ENCODE data around the gene IPO5.
A peak's percentile ranks its signal among the peaks of the same experiment; 100 is the strongest.
"Not testable (repeated sequence)": the region's sequence is repeated elsewhere in the genome, so short reads cannot be mapped to it uniquely, and the experiment has no call there.

The IPO5 gene

DNA sequence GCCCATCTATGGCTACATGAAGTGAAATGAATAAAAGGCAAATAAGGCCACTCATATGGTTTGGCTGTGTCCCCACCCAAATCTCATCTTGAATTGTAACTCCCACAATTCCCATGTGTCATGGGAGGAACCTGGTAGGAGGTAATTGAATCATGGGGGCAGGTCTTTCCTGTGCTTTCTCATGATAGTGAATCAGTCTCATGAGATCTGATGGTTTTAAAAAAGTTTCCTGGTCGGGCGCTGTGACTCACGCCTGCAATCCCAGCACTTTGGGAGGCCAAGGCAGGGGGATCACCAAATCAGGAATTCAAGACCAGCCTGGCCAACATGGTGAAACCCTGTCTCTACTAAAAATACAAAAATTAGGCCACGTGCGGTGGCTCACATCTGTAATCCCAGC, 4.2 kb upstream of the IPO5 start:
- DNase-seq (ENCODE audit: low read depth in 2 of 2) = not testable (repeated sequence)

DNA sequence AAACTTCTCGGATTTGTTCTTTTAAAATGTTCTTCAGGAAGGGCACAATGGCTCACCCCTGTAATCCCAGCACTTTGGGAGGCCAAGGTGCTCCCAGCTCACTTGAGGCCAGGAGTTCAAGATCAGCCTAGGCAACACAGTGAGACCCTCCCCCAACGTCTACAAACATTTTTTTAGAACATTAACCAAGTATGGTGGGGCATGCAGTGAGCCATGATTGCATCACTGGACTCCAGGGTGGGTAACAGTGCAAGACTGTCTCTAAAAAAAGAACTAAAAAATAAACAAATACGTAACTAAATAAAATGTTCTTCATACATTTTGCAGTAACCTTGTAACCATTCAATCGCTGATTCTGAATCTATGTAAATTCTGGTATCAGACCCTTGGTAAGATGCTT, 2.1 kb upstream of the IPO5 start:
- no peak for DNase-seq (ENCODE audit: low read depth in 2 of 2)

DNA sequence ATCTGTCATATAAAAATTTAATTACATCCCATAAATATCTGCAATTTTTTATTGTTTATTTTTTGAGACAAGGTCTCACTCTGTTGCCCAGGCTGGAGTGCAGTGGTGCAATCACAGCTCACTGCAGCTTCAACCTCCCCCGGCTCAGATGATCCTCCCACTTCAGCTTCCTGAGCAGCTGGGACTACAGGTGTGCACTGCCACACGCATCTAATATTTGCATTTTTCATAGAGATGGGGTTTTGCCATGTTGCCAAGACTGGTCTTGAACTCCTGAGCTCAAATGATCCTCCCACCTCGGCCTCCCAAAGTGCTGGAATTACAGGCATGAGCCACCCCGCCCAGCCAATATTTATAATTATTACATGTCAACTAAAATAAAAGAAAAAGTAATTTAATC, 644 bp upstream of the IPO5 start:
- DNase-seq (ENCODE audit: low read depth in 2 of 2) = not testable (repeated sequence)

DNA sequence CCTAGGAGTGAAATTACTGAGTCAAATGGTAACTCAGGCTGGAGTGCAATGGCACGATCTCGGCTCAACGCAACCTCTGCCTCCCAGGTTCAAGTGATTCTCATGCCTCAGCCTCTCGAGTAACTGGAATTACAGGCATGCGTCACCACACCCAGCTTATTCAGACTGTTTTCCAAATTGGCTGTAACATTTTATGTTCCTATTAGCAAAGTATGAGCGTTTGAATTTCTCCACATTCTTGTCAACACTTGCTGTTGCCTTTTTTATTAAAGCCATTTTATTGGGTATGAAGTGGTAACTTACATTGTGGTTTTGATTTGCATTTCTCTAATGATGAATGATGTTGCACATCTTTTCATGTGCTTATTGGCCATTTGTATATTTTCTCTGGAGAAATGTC, 7.9 kb downstream of the IPO5 start:
- no peak for DNase-seq (ENCODE audit: low read depth in 2 of 2)

DNA sequence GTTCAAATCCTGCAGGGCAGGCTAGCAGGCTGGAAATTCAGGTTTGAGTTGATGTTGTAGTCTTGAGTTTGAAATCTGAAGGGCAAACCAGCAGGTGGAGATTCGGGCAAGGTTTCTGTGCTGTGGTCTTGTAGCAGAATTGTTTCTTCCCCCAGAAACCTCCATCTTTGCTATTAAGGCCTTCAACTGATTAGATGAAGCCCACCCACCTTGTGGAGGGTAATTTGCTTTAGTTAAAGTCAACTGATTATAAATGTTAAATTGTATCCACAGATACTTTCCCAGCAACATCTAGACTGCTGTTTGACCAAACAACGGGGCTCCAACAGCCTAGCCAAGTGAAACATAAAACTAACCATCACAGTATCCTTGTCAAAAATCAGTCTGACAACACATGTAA, 9.4 kb downstream of the IPO5 start:
- DNase-seq (ENCODE audit: low read depth in 2 of 2) = no peak

DNA sequence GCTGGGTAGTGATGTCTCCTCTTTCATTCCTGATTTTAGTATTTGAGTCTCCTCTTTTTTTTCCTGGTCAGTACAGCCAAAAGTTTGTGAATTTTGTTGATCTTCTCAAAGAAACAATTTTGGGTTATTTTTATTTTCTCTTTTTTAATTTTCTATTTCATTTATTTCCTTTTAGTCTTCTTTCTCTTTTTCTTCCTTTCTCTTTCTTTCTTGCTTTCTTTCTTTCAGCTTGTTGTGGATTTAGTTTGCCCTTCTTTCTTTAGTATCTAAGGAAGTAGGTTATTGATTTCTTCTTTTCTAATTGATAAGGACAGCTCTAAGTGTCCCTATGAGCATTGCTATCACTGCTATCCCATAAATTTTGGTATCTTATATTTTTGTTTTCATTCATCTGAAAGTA, 13.8 kb downstream of the IPO5 start:
- DNase-seq (ENCODE audit: low read depth in 2 of 2) = no peak

DNA sequence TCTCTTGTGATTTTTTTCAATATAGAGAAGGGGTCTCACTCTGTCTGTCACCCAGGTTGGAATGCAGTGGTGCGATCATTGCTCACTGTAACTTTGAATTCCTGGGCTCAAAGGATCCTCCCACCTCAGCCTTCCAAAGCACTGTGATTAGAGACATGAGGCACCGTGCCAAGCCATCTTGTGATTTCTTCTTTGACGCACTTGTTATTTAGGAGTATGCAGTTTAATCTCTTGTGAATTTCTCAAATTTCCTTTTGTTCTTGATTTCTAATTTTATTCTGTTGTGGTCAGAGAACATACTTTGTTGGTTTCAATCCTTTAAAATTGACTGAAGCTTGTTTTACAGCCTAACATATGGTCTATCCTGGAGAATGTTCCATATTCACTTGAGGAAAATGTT, 14.5 kb downstream of the IPO5 start:
- no peak for DNase-seq (ENCODE audit: low read depth in 2 of 2)

DNA sequence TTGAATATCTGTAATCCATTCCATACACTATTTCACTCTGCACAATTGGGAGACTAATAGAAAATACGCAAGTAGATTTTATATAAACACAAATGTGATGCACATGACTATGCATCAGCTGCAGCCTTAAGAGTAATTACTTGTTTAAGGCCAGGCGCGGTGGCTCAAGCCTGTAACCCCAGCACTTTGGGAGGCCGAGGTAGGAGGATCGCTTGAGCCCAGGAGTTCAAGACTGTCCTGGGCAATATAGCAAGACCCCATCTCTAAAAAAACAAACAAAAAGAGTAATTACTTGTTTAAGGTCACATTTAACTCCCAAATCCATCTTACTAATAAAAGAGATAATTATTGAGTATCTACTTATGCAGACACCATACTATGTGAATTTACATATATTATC, 18.0 kb downstream of the IPO5 start:
- no peak for DNase-seq (ENCODE audit: low read depth in 2 of 2)

DNA sequence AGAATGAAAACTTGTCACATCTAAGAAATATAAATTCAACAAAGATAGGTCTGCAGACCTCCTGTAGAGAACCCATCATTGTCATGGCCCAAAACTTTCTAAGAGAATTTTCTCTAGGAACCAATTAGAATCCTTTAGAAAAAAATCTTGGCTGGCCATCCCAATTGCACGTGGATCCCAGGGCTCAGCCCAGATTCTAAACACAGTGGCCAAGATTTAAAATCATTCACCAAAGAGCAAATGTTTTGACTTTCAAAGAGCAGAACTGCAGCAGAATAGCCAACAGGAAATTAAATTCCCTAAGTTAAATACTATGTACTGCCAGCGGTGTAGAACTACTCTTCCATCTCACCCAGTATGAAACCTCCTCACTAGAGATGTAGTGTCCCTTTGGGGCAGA, 21.3 kb downstream of the IPO5 start:
- no peak for DNase-seq (ENCODE audit: low read depth in 2 of 2)

DNA sequence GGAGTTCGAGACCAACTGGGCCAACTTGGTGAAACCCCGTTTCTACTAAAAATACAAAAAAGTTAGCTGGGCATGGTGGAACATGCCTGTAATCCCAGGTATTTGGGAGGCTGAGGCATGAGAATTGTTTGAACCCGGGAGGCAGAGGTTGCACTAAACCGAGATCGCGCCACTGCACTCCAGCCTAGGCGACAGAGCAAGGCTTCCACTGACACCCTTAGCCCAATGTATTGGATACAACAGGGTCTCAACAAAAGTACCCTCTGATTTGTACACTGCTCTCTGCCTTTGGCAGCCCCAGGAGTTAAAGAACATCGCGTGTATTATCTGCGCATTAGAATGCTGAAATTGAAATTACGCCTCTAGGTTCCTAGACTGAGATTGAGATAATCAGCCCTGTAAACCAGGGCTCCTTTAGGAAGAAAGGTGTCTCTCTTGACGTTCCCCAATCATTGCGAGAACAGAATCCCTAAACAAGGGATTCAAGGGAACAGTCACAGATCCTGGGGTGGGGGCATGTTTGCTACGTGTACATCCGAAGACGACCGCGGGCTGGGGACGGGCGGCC, 21.9 kb downstream of the IPO5 start:
- DNase-seq (ENCODE audit: low read depth in 2 of 2) = no peak

DNA sequence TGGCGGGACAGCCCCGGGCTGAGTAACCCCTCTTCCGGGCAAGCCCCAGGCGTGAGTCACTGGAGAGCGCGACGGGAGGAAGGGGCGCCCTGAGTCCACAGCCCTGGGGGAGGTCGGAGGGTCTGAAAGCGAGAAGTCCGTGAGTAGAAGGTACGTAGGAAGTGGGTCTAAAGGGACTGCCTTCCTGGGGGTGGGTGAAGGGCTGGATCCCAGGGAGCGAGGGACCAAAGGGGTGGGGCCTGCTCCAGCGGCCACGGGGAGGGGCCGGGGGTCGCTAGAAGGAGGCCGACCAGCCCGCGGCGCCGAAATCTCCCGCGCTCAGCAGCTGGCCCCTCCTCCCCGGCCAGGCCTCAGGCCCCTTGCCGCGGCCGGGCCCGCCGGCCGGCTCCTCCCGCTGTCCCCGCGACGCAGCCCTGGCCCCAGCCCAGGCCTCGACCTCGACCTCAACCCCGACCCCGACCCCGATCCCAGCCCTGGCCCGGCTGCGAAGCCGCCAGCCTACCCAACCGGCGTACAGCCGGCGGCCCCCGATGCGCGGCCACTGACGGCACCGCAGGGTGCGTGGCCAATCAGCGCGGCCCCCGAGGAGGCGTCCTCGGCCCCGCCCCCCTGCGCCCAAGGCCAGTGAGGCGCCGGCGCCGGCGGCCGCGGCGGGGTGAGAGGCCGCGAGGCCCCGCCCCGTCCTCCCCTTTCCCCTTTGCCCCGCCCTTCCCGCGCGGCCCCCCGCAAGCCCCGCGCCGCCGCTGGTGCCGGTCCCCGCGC, 22.6 kb downstream of the IPO5 start:
- DNase-seq (ENCODE audit: low read depth in 2 of 2) = peak; percentile 72 to 87

DNA sequence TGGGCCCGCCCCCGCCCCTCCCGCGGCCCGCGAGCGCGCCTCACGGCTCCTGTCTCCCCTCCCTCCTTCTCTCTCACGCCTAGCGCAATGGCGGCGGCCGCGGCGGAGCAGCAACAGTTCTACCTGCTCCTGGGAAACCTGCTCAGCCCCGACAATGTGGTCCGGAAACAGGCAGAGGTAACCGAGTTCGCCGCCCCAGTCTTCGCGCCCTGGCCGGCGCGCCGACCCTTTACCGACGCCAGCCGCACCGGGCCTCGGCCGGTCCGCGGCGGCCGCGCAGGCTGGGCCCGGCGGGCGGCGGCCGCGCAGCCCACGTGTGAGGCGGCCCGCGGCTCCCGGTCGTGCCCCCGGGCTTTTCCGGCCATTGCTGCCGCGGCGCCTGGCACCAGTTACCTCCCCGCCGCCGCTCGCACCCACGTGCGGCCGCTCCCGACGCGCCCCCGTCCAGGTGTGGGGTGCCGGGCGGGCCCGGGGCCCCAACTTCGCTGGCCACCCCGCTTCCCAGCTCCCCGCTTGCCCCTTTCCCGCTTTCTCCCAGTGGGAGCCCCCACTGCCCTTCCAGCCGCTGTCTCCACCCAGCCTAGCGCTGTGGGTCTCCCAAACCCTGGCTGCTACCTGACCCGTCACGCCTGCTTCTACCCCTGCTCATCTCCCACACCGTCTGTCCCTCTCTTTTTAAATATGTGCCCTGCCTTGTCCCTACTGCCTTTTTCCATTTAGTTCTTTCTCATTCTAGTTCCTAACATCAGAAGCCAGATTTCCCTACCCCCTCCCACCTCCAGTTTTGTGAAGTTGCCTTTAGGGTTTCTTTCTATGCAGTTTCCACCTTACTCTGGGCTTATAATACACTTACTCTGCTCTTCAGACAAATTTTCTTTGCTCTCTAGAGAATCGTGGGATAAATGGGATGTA, 23.4 kb downstream of the IPO5 start:
- DNase-seq (ENCODE audit: low read depth in 2 of 2) = peak; percentile 2 to 27

DNA sequence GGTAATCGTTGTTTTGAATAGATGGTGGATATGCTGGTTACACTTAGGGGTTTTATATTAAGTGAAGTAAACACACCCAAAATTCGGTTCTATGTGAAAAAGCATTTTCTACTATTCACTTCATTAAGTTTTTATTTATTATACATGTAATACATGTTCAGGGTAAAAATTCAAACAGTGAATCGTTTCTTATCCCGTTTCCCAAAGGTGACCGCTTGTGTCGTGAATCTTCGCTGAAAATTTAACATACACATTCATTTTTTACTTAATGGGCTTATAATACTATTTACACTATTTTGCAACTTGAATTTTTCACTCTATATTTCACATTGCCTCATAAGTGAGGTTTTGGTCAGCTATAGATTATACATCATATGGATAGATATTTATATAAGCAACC, 24.5 kb downstream of the IPO5 start:
- no peak for DNase-seq (ENCODE audit: low read depth in 2 of 2)

DNA sequence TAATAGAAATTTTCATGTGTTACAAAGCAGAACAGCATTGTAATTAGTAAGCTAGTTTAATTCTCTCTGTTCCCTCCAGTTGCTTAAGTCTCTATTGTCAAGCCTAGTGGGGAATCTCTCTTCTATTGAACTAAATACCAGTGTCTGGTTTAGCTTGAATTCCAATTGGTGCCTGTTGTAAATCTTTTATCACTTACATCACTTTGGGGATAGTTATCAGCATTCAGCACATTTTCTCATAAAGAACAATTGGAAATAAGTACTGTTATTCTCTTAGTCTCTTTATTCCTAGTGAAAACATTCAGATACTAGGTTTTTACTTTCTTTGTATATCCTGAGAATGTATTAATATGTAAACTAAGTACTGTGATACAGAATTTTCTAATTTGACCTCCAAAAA, 25.2 kb downstream of the IPO5 start:
- DNase-seq (ENCODE audit: low read depth in 2 of 2) = no peak

DNA sequence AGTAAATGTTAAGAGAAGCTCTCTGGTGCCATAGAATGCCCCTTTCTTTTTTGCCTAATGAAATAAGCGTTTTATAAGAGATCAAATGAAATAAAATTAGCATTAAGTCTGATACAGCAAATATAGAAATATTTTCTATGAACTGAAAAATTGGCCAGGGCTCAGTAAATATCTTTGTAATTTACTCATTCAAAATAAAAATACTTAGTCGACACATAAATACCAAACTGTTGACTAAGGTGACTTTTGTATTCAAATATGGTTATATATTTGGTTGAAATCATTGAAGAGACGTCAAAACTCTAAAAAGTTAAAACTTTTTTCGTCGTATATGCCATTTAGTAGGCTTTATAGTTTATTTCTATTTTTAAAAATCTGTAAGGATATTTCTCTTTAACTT, 25.6 kb downstream of the IPO5 start:
- DNase-seq (ENCODE audit: low read depth in 2 of 2) = no peak

DNA sequence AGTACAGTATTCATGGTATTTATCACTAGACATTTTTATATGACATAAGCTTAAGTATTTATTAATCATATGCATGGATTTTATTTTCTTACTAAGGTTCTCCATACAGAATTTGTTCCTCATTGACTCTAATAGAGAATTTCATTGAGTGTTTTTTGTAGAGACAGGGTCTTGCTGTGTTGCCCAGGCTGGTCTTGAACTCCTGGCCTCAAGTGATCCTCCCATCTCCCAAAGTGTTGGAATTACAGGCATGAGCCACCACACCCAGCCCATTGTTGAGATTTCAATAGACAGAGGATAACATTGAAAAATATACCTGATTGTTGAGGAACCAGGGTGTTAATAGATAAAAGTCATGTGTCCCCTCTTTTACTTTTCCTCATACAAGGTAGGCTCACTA, 26.1 kb downstream of the IPO5 start:
- DNase-seq (ENCODE audit: low read depth in 2 of 2) = no peak

DNA sequence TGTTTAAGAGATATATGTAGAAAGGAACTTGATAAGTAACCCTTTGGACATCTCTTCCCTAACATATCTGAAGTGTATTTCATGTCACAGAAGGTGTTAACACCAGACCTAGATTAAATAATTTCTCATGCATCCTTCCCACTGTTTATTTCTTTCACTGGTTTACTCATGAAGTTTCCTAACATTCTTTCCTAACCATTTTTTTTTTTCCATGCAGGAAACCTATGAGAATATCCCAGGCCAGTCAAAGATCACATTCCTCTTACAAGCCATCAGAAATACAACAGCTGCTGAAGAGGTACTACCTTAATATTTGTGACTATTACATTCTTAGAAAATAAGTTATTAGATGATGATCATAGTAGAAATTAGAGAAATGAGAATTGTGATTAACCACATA, 28.8 kb downstream of the IPO5 start:
- no peak for DNase-seq (ENCODE audit: low read depth in 2 of 2)

DNA sequence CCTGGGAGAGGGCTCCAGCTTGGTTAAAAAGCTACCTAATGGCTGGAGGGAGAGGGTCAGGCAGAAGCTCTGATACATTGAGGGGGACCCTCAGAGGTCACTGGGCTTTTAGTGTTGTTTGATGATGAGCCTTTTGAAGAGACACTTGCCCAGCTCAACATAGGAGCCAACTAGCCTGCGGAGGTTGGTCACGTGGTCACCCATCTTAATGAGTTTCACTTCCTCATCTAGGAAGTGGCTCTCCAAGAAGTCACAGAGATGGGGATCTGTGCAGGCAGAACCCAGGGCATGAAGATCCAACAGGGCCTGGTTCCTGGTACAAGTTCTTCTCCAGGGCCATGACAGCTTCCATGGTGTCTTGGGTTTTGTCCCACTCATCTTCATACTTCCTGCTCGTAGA, 33.4 kb downstream of the IPO5 start:
- DNase-seq (ENCODE audit: low read depth in 2 of 2) = no peak

DNA sequence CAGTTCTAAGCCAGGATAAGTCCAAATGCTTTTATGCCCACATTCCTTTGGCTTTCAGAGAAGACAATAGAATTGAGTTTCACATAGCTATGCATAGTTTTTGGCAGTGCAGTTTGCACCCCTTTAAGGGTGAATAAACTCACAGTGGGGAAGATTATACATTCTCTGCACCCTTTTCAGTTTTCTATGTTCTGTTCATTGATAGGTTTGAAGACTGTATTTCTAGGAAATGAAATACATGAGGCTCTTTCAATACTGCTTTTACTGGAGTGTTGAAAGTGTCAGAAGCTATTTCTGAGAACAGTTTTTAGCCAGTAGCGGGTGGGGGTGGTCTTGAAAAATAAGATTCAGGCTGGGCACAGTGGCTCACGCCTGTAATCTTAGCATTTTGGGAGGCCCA, 46.2 kb downstream of the IPO5 start:
- no peak for DNase-seq (ENCODE audit: low read depth in 2 of 2)

DNA sequence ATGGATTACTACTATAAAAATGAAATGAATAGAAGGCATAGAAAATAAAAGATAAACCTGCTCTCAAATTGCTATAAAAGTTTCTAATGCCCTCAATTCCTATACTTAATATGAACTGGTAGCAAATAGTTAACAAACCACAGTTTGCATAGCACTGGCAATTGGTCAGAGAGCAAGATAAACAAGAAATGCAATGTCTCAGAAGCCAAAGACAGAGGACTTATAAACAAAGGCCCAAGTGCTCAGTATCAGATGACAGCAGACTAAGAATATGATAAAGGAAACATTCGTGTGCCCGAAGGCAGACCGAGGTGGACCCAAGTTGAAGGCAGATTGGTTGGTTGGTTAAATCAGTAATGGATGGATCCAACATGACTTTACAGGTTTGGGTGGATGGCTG, 50.6 kb downstream of the IPO5 start:
- no peak for DNase-seq (ENCODE audit: low read depth in 2 of 2)

DNA sequence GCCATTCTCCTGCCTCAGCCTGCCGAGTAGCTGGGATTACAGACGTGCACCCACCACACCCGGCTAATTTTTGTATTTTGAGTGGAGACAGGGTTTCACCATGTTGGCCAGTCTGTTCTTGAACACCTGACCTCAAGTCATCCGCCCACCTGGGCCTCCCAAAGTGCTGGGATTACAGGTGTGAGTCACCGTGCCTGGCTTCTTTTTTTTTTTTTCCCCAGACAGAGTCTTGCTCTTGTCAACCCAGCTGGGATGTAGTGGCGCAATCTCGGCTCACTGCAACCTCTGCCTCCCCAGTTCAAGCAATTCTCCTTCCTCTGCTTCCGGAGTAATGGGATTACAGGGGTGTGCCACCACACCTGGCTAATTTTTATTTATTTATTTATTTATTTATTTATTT, 51.5 kb downstream of the IPO5 start:
- not testable (repeated sequence) for DNase-seq (ENCODE audit: low read depth in 2 of 2)

DNA sequence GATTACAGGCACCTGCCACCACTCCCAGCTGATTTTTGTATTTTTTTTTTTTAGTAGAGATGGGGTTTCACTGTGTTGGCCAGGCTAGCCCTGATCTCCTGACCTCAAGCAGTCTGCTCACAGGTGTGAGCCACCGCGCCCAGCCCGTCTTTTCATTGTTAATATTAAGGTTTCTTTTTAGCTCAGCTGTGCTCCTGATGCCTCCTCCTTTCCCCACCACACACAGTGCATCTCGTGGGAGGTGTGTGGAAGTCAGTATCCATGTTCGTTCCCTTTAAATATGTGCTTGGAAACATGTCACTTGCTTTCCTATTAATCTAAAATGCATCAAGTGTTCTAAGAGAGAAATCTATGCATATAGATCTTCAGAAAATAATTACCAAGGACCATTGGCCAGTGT, 53.5 kb downstream of the IPO5 start:
- DNase-seq (ENCODE audit: low read depth in 2 of 2) = no peak

DNA sequence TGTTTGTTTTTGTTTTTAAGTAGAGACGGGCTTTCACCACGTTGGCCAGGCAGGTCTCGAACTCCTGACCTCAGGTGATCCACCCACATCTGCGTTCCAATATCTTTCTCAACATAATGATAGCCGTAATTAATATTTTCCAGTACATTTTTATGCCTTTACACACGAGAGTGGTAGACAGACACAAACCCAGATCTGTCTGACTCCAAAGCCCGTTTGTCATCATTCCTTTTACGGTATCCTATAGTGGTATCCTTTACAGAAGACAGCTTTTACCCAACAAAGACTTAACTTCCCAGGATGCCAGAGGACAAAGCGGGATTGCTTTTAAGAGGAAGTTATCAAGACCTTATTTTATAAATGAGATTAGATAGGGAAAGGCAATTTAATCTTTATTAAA, 59.8 kb downstream of the IPO5 start:
- no peak for DNase-seq (ENCODE audit: low read depth in 2 of 2)
